K562 (cell line): ENCODE results near the gene FTSJ1. TPM values are rescaled to one million over a fixed set of nuclear protein-coding genes. Genes with fewer than 3 reads are reported as not detected.

Experiments used
- ARID3A ChIP-seq: IDR thresholded peaks from 2 replicates; pipeline ENCODE4 v1.6.1; 2012; ENCODE audit warnings: low read depth, low read length, improper control_type of control experiment, borderline replicate concordance
- CHD2 ChIP-seq: IDR thresholded peaks from 2 replicates; pipeline ENCODE4 v1.6.1; 2011; ENCODE audit warnings: low read depth, low read length
- IRF1 ChIP-seq: sonication (generic); formaldehyde crosslinking; IDR thresholded peaks from 2 replicates; pipeline ENCODE4 v1.8.0; 2022; ENCODE audit warnings: missing genetic modification reagents, mild to moderate bottlenecking, borderline replicate concordance
- MLX ChIP-seq, 2 experiments: fragments of 450-650 bp in 1 of 2; sonication (generic) in 1 of 2; formaldehyde crosslinking; conservative IDR thresholded peaks; 2 replicates each; pipeline versions ENCODE4 v1.4.0 to v1.8.1; 2020 to 2022; ENCODE audit warnings: mild to moderate bottlenecking in 1 of 2, missing genetic modification reagents in 1 of 2
- USF1 ChIP-seq: sonication (generic); formaldehyde crosslinking; IDR thresholded peaks from 2 replicates; pipeline ENCODE4 v1.9.0; 2022; ENCODE audit warnings: mild to moderate bottlenecking, missing genetic modification reagents
- ZNF318 ChIP-seq, 2 experiments: fragments of 450-650 bp; IDR thresholded peaks; 2 replicates each; pipeline ENCODE4 v1.6.1; 2016; ENCODE audit warnings: mild to moderate bottlenecking in 2 of 2, borderline replicate concordance in 1 of 2, low read depth in 1 of 2, moderate library complexity in 1 of 2
- polyA plus RNA-seq, 8 experiments: library from polyadenylated mRNA; depleted of rRNA in 4 of 8; stranded (reverse) in 5 of 8; unstranded in 3 of 8; fragments of >200 nt; fragmentation: Nextera tagmentation in 2 of 8; fragmentation: Illumina TruSeq in 1 of 8; extraction: Ambion mirVana in 2 of 8; extraction: Trizol in 1 of 8; gene quantifications; 2 replicates each; pipeline versions ENCODE4 v1.2.1 to v1.2.3, GENCODE V29; 2011 to 2014; ENCODE audit warnings: inconsistent platforms in 1 of 8, missing spikeins in 1 of 8
- total RNA-seq, 7 experiments: library from RNA; depleted of rRNA in 6 of 7; stranded (reverse); fragments of >200 nt in 6 of 7; fragmentation: Illumina TruSeq in 2 of 7; extraction: Trizol in 2 of 7; gene quantifications; 2 replicates each; pipeline versions ENCODE4 v1.2.1 to v1.2.3, GENCODE V29; 2011 to 2021; ENCODE audit warnings: low replicate concordance in 1 of 7

Gene FTSJ1
- total and polyA plus RNA-seq, 9 of the 15 experiments (the other 6 are each of a cell fraction or from before 2014, with no cell fraction given): 12.2 to 95.6 (median 71.6) TPM

- TF ChIP-seq IRF1 (CRISPR knock-in tag): no peak
- no peak for TF ChIP-seq USF1 (CRISPR knock-in tag)
- TF ChIP-seq CHD2: no peak
- no peak for TF ChIP-seq ZNF318 (IDR thresholded peaks at IDR 0.05; ENCODE audit: borderline replicate concordance in 1 of 2, low read depth in 1 of 2)
- no peak for TF ChIP-seq ARID3A
- no peak for TF ChIP-seq MLX (CRISPR knock-in tag; conservative IDR thresholded peaks at IDR 0.05)
Measured at GRCh38 chrX:48509619-48510018, 33.6 kb downstream of the FTSJ1 start (continued).
